Gastroesophageal sphincter (tissue), 4 donors: ENCODE results near the gene CLSTN2. TPM values are rescaled to one million over a fixed set of nuclear protein-coding genes. Genes with fewer than 3 reads are reported as not detected.

Experiments
- ATAC-seq: fragments of 150-250 bp; one replicate; pipeline ENCODE4 v1.9.1; 2016; ENCODE audit warnings: mild to moderate bottlenecking, moderate library complexity
- H3K27ac ChIP-seq, 4 donors: fragments of 200-600 bp; sonication (generic) in 3 of 4; 1 replicate in 3 of 4; 2 replicates in 1 of 4; pipeline ENCODE4 v1.5.1; 2016 to 2019
- H3K27me3 ChIP-seq: fragments of 200-600 bp; sonication (generic); one replicate; pipeline ENCODE4 v1.5.1; 2019
- H3K36me3 ChIP-seq, 2 donors: fragments of 200-600 bp; sonication (generic); one replicate each; pipeline ENCODE4 v1.5.1; 2019; ENCODE audit warnings: control low read depth in 1 of 2
- H3K4me1 ChIP-seq, 3 donors: fragments of 200-600 bp; sonication (generic); 1 replicate in 2 of 3; 2 replicates in 1 of 3; pipeline ENCODE4 v1.5.1; 2016 to 2019; ENCODE audit warnings: control low read depth in 2 of 3
- H3K4me3 ChIP-seq, 2 donors: fragments of 200-600 bp; sonication (generic); one replicate each; pipeline ENCODE4 v1.5.1; 2019; ENCODE audit warnings: mild to moderate bottlenecking in 1 of 2, moderate library complexity in 1 of 2
- H3K9me3 ChIP-seq, 3 donors: fragments of 200-600 bp; sonication (generic); one replicate each; pipeline ENCODE4 v1.5.1; 2017 to 2019; ENCODE audit warnings: control low read depth in 2 of 3
- EP300 ChIP-seq: sonication (generic); formaldehyde crosslinking; IDR thresholded peaks from one replicate; pipeline ENCODE4 v1.6.1; 2017; ENCODE audit warnings: antibody characterized with exemption, mild to moderate bottlenecking
- POLR2A ChIP-seq, 2 donors: fragments of 450-650 bp; IDR thresholded peaks; one replicate each; pipeline ENCODE4 v1.6.1; 2017; ENCODE audit warnings: antibody characterized with exemption in 2 of 2, mild to moderate bottlenecking in 2 of 2, moderate library complexity in 1 of 2
- POLR2AphosphoS5 ChIP-seq: sonication (generic); formaldehyde crosslinking; IDR thresholded peaks from one replicate; pipeline ENCODE4 v1.6.1; 2017; ENCODE audit warnings: antibody characterized with exemption
- WGBS, 2 donors: methylation state at CpG; one replicate each; pipeline ENCODE4 v1.1.5; 2018; ENCODE audit warnings: low coverage in 1 of 2; 5-methylcytosine and 5-hydroxymethylcytosine counted together
- total RNA-seq, 4 donors: library from RNA; depleted of rRNA; stranded (reverse); fragments of >200 nt; gene quantifications; one replicate each; pipeline ENCODE4 v1.1.0, GENCODE V29; 2016
- TF ChIP-seq, protein P1 (sequence below), 4 experiments: fragments of 200-600 bp in 2 of 4; fragments of 450-650 bp in 2 of 4; sonication (generic) in 1 of 4; IDR thresholded peaks; one replicate each; pipeline ENCODE4 v1.5.1; 2017 to 2019; ENCODE audit warnings: antibody characterized with exemption in 4 of 4, mild to moderate bottlenecking in 2 of 4, moderate library complexity in 2 of 4

CLSTN2 gene
- total RNA-seq, 4 donors from 2014 or later: 6.6 to 9.7 (median 7.7) TPM

DNA sequence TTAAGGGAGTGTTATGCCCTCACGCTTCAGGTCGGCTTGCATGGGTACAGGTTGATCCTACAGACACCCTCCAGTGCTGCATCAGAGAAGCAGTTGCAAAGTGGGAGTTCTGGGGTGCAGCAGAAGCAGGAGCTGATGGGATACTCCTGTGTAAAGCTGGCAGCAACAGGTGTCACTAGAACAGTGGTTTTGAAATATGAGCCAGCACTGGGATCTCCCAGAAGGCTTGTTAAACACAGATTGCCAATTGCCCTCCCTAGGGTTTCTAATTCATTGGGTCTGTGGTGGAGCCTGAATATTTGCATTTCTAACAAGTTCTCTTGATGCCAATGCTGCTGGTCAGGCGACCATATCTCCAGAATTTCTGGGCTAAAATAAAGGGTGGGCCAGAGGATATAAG is 350.4 kb downstream of the CLSTN2 start:
- WGBS, 2 donors: 67% methylated on average over 3 of the region's 3 CpGs; no CpG with 5 or more reads in 1 of the 2 donors
- H3K9me3 ChIP-seq: no peaks in the 10 kb centered on the region
- TF ChIP-seq EP300 (no peak), POLR2A (IDR thresholded peaks at IDR 0.05) (no peak), POLR2AphosphoS5 (no peak)
- TF ChIP-seq, protein P1, sequence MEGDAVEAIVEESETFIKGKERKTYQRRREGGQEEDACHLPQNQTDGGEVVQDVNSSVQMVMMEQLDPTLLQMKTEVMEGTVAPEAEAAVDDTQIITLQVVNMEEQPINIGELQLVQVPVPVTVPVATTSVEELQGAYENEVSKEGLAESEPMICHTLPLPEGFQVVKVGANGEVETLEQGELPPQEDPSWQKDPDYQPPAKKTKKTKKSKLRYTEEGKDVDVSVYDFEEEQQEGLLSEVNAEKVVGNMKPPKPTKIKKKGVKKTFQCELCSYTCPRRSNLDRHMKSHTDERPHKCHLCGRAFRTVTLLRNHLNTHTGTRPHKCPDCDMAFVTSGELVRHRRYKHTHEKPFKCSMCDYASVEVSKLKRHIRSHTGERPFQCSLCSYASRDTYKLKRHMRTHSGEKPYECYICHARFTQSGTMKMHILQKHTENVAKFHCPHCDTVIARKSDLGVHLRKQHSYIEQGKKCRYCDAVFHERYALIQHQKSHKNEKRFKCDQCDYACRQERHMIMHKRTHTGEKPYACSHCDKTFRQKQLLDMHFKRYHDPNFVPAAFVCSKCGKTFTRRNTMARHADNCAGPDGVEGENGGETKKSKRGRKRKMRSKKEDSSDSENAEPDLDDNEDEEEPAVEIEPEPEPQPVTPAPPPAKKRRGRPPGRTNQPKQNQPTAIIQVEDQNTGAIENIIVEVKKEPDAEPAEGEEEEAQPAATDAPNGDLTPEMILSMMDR (IDR thresholded peaks at IDR 0.05): no peak
- no peak for ATAC-seq
- H3K4me1 ChIP-seq: no peaks in the 10 kb centered on the region
- no peak overlapping the region for H3K27ac ChIP-seq
- H3K27me3 ChIP-seq: peaks cover 3% of the 10 kb centered on the region
- H3K36me3 ChIP-seq: no peaks in the 10 kb centered on the region
- no peak overlapping the region for H3K4me3 ChIP-seq

DNA sequence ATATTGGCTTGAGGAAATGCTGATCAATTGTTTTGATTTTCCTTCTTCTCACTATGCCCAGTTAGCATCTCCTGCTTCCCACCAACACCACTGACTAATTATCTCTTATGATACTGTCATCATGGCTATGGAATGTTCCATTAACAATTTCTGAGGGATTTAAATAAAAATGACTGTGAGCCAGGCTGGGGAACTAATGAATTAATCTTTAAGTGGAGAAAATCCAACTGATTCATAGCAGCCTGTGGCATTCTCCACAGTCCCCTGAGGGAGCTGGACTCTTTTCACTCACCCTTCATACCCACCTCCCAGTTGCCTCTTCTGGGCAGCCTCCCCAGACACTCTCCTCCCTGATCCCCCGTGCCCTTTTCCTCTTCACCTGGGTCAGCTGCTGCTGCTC is 353.6 kb downstream of the CLSTN2 start:
- TF ChIP-seq EP300 (no peak), POLR2A (IDR thresholded peaks at IDR 0.05) (no peak), POLR2AphosphoS5 (no peak)
- TF ChIP-seq, protein P1 (IDR thresholded peaks at IDR 0.05): no peak
- no peak overlapping the region for H3K4me3 ChIP-seq
- H3K27me3 ChIP-seq: peaks cover 3% of the 10 kb centered on the region
- no peak overlapping the region for H3K27ac ChIP-seq
- H3K36me3 ChIP-seq: no peaks in the 10 kb centered on the region
- 67 to 100% methylated on average over 1 of the region's 1 CpG for WGBS, 2 donors
- no peaks in the 10 kb centered on the region for H3K9me3 ChIP-seq
- ATAC-seq: no peak
- no peaks in the 10 kb centered on the region for H3K4me1 ChIP-seq

DNA sequence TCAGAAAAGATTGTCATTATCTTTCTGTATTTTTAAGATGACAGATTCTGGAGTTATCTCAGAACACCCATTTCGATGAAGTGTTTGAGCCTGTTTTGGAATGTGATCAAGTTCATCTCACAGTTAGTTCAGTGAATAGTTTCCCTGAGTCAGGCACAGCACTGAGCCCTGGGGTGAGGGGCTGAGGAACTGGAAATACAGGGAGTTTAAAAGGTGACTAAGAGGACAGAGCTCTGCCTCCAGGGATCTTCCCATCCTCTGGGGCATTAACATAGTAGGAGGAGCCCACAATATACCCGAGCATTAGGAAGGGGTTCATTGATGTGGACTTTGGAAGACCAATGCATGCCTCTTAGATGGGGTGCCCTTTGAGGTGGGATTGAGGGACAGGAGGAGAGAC is 355.1 kb downstream of the CLSTN2 start:
- H3K9me3 ChIP-seq: no peaks in the 10 kb centered on the region
- H3K4me1 ChIP-seq: no peaks in the 10 kb centered on the region
- no peaks in the 10 kb centered on the region for H3K36me3 ChIP-seq
- 56 to 84% methylated on average over 1 to 2 of the region's 2 CpGs for WGBS, 2 donors
- no peak for TF ChIP-seq POLR2AphosphoS5
- no peak for TF ChIP-seq POLR2A (IDR thresholded peaks at IDR 0.05)
- TF ChIP-seq EP300: no peak
- TF ChIP-seq, protein P1 (IDR thresholded peaks at IDR 0.05): no peak
- peaks cover 3% of the 10 kb centered on the region for H3K27me3 ChIP-seq
- H3K4me3 ChIP-seq: no peak overlapping the region
- no peak overlapping the region for H3K27ac ChIP-seq
- no peak for ATAC-seq

DNA sequence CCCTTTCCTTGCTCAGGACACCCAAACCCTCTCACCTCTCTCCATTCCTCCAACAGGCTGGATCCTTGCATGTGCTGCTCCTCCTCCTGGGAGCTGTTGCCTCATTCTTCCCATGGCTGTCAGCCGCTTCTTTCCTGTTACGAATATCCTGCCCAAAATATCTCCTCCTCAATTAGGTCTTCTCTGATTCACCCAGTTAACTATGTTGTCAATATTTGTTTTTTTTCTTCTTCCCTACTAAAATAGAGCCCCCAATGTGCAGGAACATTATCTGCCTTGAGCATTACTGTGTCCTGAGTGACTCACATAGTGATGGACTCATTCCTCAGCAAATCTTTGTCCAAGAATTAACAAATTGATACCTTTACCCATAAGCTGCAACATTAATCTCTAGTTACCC is 357.2 kb downstream of the CLSTN2 start:
- H3K4me1 ChIP-seq: no peaks in the 10 kb centered on the region
- ATAC-seq: peak; percentile 49
- H3K4me3 ChIP-seq: no peak overlapping the region
- H3K27ac ChIP-seq: no peak overlapping the region
- no peaks in the 10 kb centered on the region for H3K36me3 ChIP-seq
- TF ChIP-seq, protein P1 (IDR thresholded peaks at IDR 0.05): no peak
- no peak for TF ChIP-seq EP300
- no peak for TF ChIP-seq POLR2A (IDR thresholded peaks at IDR 0.05)
- TF ChIP-seq POLR2AphosphoS5: no peak
- 69 to 85% methylated on average over 2 of the region's 2 CpGs for WGBS, 2 donors
- H3K9me3 ChIP-seq: no peaks in the 10 kb centered on the region
- no peaks in the 10 kb centered on the region for H3K27me3 ChIP-seq

DNA sequence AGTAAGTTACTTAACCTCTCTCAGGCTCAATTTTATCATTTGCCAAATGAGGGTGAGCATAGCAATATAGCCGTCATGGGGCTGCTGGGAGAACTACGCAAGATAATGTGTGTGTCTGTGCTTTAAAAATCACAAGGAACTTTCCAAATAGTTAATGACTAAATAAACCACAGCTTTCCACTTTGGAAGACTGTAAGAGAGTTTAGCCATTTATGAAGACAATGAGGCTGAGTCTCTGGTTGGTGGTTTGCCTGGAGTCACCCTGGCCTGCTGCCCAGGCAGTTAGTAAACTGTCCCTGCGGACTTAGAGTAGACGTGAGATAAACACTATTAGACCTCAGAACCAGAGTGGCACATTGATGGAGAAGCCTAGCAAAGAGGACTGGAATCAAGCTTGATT is 357.7 kb downstream of the CLSTN2 start:
- no peaks in the 10 kb centered on the region for H3K36me3 ChIP-seq
- no peak overlapping the region for H3K4me3 ChIP-seq
- H3K27ac ChIP-seq: no peak overlapping the region
- H3K27me3 ChIP-seq: no peaks in the 10 kb centered on the region
- TF ChIP-seq POLR2AphosphoS5 (no peak), EP300 (no peak), POLR2A (IDR thresholded peaks at IDR 0.05) (no peak)
- TF ChIP-seq, protein P1 (IDR thresholded peaks at IDR 0.05): no peak
- no peaks in the 10 kb centered on the region for H3K9me3 ChIP-seq
- ATAC-seq: peak; percentile 44
- H3K4me1 ChIP-seq: no peaks in the 10 kb centered on the region
- 23 to 54% methylated on average over 4 of the region's 4 CpGs for WGBS, 2 donors
